NCI-H2227 (cell line): Measurements from ENCODE around the gene PCDHB8.
"Not testable (repeated sequence)": the region's sequence is repeated elsewhere in the genome, so short reads cannot be mapped to it uniquely, and the experiment has no call there.

ENCODE experiments used
- DNase-seq: peaks from one replicate; lab custom pipeline; 2025; ENCODE audit not compliant: unreplicated experiment; lab: John Stamatoyannopoulos, UW

Gene PCDHB8

DNA sequence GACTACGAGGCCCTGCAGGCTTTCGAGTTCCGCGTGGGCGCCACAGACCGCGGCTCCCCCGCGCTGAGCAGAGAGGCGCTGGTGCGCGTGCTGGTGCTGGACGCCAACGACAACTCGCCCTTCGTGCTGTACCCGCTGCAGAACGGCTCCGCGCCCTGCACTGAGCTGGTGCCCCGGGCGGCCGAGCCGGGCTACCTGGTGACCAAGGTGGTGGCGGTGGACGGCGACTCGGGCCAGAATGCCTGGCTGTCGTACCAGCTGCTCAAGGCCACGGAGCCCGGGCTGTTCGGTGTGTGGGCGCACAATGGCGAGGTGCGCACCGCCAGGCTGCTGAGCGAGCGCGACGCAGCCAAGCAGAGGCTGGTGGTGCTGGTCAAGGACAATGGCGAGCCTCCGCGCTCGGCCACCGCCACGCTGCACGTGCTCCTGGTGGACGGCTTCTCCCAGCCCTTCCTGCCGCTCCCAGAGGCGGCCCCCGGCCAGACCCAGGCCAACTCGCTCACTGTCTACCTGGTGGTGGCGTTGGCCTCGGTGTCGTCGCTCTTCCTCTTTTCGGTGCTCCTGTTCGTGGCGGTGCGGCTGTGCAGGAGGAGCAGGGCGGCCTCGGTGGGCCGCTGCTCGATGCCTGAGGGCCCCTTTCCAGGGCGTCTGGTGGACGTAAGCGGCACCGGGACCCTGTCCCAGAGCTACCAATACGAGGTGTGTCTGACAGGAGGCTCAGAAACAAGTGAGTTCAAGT, 6.7 kb downstream of the PCDHB8 start:
- DNase-seq, result not testable (repeated sequence)

DNA sequence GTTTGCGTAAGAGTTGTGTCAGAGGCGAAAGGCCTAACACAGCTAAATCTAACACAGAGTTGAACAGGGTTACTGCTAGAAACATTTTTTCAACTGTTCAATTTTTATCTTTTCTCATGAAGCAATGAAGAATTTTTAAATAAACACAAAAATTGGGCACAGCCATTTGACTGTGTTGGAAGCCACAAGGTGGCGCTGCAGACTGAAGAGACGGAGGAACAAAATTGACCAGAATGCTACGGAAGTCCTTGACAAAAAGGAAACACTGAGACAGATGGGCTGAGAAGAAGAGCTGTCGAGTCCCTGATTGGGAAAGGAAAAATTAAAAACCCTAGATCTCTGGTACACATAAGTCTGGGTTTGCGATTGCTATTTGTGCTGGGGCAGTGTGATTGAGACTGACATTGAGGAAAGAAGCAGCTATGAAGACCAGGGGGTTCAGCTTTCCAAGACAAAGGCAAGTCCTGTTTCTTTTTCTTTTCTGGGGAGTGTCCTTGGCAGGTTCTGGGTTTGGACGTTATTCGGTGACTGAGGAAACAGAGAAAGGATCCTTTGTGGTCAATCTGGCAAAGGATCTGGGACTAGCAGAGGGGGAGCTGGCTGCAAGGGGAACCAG, 9.4 kb downstream of the PCDHB8 start, which contains the start of gene PCDHB9:
PCDHB9 (plus strand) TSS at position 265 of the 616 bp plus-strand sequence; CDS start at position 423, 158 bp downstream.
- peak; percentile 80 for DNase-seq

DNA sequence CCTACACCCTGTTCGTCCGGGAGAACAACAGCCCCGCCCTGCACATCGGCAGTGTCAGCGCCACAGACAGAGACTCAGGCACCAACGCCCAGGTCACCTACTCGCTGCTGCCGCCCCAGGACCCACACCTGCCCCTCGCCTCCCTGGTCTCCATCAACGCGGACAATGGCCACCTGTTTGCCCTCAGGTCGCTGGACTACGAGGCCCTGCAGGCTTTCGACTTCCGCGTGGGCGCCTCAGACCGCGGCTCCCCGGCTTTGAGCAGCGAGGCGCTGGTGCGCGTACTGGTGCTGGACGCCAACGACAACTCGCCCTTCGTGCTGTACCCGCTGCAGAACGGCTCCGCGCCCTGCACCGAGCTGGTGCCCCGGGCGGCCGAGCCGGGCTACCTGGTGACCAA, 11.1 kb downstream of the PCDHB8 start:
- not testable (repeated sequence) for DNase-seq

DNA sequence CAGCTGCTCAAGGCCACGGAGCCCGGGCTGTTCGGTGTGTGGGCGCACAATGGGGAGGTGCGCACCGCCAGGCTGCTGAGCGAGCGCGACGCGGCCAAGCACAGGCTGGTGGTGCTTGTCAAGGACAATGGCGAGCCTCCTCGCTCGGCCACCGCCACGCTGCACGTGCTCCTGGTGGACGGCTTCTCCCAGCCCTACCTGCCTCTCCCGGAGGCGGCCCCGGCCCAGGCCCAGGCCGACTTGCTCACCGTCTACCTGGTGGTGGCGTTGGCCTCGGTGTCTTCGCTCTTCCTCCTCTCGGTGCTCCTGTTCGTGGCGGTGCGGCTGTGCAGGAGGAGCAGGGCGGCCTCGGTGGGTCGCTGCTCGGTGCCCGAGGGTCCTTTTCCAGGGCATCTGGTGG, 11.5 kb downstream of the PCDHB8 start:
- DNase-seq, result not testable (repeated sequence)

DNA sequence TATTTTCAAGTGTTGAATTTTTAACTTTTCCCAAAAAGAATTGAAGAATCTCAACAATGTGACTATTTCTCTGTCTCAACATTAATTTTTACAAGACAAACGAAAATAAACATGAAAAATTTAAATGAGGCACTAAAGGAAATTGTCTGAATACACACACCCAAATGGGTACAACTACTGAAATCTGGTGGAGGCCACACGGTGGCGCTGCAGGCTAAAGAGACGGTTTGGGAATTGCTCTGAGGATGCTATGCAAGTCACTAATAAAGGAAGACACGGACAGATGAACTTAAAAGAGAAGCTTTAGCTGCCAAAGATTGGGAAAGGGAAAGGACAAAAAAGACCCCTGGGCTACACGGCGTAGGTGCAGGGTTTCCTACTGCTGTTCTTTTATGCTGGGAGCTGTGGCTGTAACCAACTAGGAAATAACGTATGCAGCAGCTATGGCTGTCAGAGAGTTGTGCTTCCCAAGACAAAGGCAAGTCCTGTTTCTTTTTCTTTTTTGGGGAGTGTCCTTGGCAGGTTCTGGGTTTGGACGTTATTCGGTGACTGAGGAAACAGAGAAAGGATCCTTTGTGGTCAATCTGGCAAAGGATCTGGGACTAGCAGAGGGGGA, 14.6 kb downstream of the PCDHB8 start, which contains the start of gene PCDHB10:
PCDHB10 (plus strand) TSS at position 244 of the 616 bp plus-strand sequence; CDS start at position 444, 200 bp downstream.
- peak; percentile 63 for DNase-seq

- DNase-seq, result not testable (repeated sequence)
Observed at GRCh38 chr5:141194332-141194731, 16.7 kb downstream of the PCDHB8 start.

GRCh38 chr5:141196363-141196762, 18.8 kb downstream of the PCDHB8 start:
- DNase-seq, result no peak

DNA sequence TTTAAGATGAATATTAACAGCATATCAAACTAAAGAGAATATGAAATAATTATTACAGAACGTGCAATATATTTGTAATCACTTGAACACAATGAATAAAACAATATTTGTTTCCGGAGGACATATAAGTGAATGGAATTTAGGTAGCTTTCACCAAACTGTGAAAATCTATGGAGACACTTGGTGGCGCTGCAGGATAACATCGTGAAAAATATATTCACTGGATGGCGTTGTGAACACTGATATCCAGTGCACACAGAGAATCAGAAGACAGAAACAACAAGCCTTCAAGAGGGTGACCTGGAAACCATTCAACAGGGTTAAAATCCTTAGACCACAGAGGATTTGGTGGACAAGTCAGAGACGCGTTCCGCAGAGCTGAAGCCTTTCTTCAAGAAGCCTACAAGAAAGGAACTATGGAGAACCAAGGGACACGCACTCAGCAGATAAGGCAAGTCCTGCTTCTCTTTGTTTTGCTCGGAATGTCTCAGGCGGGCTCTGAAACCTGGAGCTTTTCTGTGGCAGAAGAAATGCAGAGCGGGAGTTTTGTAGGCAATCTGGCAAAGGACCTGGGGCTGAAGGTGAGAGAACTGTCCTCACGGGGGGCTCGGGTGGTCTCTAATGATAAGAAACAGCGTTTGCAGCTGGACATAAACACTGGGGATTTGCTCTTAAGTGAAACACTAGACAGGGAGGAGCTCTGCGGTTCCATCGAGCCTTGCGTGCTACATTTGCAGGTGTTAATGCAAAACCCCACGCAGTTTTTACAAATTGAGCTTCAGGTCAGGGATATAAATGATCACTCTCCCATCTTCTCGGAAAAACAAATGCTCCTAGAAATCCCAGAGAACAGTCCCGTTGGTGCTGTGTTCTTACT, 22.0 kb downstream of the PCDHB8 start, which contains the start of gene PCDHB11:
PCDHB11 (plus strand) TSS at position 269 of the 877 bp plus-strand sequence; CDS start at position 417, 148 bp downstream.
- DNase-seq, result peak; percentile 70

DNA sequence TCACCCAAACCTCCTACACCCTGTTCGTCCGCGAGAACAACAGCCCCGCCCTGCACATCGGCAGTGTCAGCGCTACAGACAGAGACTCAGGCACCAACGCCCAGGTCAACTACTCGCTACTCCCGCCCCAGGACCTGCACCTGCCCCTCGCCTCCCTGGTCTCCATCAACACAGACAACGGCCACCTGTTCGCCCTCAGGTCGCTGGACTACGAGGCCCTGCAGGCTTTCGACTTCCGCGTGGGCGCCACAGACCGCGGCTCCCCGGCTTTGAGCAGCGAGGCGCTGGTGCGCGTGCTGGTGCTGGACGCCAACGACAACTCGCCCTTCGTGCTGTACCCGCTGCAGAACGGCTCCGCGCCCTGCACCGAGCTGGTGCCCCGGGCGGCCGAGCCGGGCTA, 23.5 kb downstream of the PCDHB8 start:
- not testable (repeated sequence) for DNase-seq

DNA sequence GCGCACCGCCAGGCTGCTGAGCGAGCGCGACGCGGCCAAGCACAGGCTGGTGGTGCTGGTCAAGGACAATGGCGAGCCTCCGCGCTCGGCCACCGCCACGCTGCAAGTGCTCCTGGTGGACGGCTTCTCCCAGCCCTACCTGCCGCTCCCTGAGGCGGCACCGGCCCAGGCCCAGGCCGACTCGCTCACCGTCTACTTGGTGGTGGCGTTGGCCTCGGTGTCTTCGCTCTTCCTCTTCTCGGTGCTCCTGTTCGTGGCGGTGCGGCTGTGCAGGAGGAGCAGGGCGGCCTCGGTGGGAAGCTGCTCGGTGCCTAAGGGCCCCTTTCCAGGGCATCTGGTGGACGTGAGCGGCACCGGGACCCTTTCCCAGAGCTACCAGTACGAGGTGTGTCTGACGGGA, 24.1 kb downstream of the PCDHB8 start:
- DNase-seq, result not testable (repeated sequence)

GRCh38 chr5:141208478-141208877, 30.9 kb downstream of the PCDHB8 start, which contains the start of gene PCDHB12:
Gene PCDHB12 (plus strand): TSS chr5:141208719. CDS start chr5:141208908, 189 bp downstream.
- no peak for DNase-seq

DNA sequence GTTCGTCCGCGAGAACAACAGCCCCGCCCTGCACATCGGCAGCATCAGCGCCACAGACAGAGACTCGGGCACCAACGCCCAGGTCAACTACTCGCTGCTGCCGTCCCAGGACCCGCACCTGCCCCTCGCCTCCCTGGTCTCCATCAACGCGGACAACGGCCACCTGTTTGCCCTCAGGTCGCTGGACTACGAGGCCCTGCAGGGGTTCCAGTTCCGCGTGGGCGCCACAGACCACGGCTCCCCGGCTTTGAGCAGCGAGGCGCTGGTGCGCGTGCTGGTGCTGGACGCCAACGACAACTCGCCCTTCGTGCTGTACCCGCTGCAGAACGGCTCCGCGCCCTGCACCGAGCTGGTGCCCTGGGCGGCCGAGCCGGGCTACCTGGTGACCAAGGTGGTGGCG, 32.7 kb downstream of the PCDHB8 start:
- DNase-seq, result not testable (repeated sequence)

DNA sequence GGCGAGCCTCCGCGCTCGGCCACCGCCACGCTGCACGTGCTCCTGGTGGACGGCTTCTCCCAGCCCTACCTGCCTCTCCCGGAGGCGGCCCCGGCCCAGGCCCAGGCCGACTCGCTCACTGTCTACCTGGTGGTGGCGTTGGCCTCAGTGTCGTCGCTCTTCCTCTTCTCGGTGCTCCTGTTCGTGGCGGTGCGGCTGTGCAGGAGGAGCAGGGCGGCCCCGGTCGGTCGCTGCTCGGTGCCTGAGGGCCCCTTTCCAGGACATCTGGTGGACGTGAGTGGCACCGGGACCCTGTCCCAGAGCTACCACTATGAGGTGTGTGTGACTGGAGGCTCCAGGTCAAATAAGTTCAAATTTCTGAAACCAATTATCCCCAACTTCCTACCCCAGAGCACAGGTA, 33.3 kb downstream of the PCDHB8 start:
- DNase-seq, result not testable (repeated sequence)

DNA sequence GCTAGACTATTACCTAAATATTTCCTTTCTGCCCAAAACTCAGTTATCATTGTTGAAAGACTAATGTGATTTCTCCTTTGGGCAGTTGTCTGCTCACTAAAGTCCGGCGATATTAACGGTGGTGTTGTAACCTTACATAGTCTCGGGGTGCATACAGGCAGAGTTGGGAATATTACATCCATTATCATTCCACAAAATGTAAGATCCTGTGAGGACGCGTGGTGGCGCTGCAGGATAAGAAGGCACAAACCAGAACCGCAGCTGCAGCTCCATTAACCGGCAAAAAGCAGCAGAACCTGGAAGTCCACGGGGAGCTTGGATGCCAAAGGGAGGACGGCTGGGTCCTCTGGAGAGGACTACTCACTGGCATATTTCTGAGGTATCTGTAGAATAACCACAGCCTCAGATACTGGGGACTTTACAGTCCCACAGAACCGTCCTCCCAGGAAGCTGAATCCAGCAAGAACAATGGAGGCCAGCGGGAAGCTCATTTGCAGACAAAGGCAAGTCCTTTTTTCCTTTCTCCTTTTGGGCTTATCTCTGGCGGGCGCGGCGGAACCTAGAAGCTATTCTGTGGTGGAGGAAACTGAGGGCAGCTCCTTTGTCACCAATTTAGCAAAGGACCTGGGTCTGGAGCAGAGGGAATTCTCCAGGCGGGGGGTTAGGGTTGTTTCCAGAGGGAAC, 36.2 kb downstream of the PCDHB8 start, which contains the start of gene PCDHB13:
PCDHB13 (plus strand) TSS at position 264 of the 684 bp plus-strand sequence; CDS start at position 469, 205 bp downstream.
- DNase-seq, result peak; percentile 60

DNA sequence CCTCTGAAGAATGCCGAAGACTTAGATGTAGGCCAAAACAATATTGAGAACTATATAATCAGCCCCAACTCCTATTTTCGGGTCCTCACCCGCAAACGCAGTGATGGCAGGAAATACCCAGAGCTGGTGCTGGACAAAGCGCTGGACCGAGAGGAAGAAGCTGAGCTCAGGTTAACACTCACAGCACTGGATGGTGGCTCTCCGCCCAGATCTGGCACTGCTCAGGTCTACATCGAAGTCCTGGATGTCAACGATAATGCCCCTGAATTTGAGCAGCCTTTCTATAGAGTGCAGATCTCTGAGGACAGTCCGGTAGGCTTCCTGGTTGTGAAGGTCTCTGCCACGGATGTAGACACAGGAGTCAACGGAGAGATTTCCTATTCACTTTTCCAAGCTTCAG, 37.0 kb downstream of the PCDHB8 start:
- DNase-seq, result not testable (repeated sequence)

DNA sequence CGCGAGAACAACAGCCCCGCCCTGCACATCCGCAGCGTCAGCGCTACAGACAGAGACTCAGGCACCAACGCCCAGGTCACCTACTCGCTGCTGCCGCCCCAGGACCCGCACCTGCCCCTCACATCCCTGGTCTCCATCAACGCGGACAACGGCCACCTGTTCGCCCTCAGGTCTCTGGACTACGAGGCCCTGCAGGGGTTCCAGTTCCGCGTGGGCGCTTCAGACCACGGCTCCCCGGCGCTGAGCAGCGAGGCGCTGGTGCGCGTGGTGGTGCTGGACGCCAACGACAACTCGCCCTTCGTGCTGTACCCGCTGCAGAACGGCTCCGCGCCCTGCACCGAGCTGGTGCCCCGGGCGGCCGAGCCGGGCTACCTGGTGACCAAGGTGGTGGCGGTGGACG, 37.9 kb downstream of the PCDHB8 start:
- not testable (repeated sequence) for DNase-seq

- DNase-seq, result not testable (repeated sequence)
Observed at GRCh38 chr5:141216035-141216434, 38.4 kb downstream of the PCDHB8 start.

DNA sequence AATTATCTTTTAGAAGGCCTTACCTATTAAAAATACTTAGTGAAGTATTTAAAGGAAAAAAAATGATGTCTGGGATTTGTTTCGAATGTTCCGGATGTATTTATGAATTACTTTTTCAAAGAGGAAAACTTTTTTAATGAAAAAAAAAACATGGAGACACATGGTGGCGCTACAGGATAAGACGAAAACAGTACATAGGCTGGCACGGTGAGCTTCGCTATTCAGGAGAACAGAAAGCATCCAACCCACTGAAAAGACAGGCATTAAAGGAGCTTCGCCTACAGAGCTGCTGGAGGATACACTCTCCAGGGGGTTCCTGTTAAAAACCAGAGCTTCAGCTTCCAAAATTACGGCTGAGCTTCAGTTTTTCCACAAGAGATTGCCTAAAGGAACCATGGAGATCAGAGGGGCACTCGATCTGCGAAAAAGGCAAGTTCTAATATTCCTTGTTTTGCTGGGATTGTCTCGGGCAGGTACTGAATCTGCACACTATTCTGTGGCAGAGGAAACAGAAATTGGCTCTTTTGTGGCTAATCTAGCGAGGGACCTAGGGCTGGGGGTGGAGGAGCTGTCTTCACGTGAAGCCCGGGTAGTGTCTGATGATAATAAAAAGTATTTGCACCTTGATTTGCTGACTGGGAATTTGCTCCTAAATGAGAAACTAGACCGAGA, 45.7 kb downstream of the PCDHB8 start, which contains the start of gene PCDHB14:
PCDHB14 (plus strand) TSS at position 232 of the 672 bp plus-strand sequence; CDS start at position 395, 163 bp downstream.
- peak; percentile 57 for DNase-seq

DNA sequence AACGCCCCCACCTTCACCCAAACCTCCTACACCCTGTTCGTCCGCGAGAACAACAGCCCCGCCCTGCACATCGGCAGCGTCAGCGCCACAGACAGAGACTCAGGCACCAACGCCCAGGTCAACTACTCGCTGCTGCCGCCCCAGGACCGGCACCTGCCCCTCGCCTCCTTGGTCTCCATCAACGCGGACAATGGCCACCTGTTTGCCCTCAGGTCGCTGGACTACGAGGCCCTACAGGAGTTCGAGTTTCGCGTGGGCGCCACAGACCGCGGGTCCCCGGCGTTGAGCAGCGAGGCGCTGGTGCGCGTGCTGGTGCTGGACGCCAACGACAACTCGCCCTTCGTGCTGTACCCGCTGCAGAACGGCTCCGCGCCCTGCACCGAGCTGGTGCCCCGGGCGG, 47.3 kb downstream of the PCDHB8 start:
- DNase-seq, result not testable (repeated sequence)
